A549 (cell line): ENCODE measurements around the gene ASIC2.

Experiments used
- CEBPB ChIP-seq, 2 experiments: fragments of >200 bp in 1 of 2; sonication (Bioruptor Twin) in 1 of 2; formaldehyde crosslinking in 1 of 2; IDR thresholded peaks; 2 replicates each; pipeline ENCODE4 v1.6.1; 2012 to 2016
- HDAC2 ChIP-seq: fragments of 200-600 bp; sonication (generic); IDR thresholded peaks from 2 replicates; pipeline ENCODE4 v1.6.1; 2016
- MAFK ChIP-seq: fragments of 450-650 bp; IDR thresholded peaks from 2 replicates; pipeline ENCODE4 v1.6.1; 2014; ENCODE audit not compliant: partially characterized antibody
- MAZ ChIP-seq: fragments of 150-350 bp; IDR thresholded peaks from 2 replicates; pipeline ENCODE4 v1.6.1; 2014; ENCODE audit warnings: antibody characterized with exemption, low read depth, low read length, borderline replicate concordance
- MYC ChIP-seq: IDR thresholded peaks from 2 replicates; pipeline ENCODE4 v1.6.1; 2012; ENCODE audit warnings: mild to moderate bottlenecking, inconsistent platforms, low read length, improper control_type of control experiment, borderline replicate concordance
- NPAS2 ChIP-seq: fragments of 250-450 bp; sonication (Bioruptor Pico); IDR thresholded peaks from 2 replicates; pipeline ENCODE4 v1.8.0; 2022; ENCODE audit warnings: mild to moderate bottlenecking, moderate library complexity, borderline replicate concordance
- PBX3 ChIP-seq: IDR thresholded peaks from 2 replicates; pipeline ENCODE4 v1.6.1; 2012
- PHF8 ChIP-seq: fragments of 200-600 bp; sonication (generic); IDR thresholded peaks from 2 replicates; pipeline ENCODE4 v1.6.1; 2016; ENCODE audit warnings: low read depth, mild to moderate bottlenecking, antibody characterized with exemption, moderate library complexity, borderline replicate concordance
- POLR2A ChIP-seq: IDR thresholded peaks from 2 replicates; pipeline ENCODE4 v1.6.1; 2012; ENCODE audit warnings: mild to moderate bottlenecking, low read length
- RARB ChIP-seq: fragments of 250-450 bp; sonication (Bioruptor Pico); IDR thresholded peaks from 2 replicates; pipeline ENCODE4 v1.8.0; 2021; ENCODE audit warnings: mild to moderate bottlenecking, moderate library complexity
- REST ChIP-seq: fragments of 200-600 bp; sonication (generic); IDR thresholded peaks from 2 replicates; pipeline ENCODE4 v1.6.1; 2016; ENCODE audit warnings: antibody characterized with exemption, mild to moderate bottlenecking, moderate library complexity
- TF ChIP-seq, protein P1 (sequence below): IDR thresholded peaks from 2 replicates; pipeline ENCODE4 v1.6.1; 2012
- TF ChIP-seq, protein P2 (sequence below): fragments of >200 bp; sonication (Bioruptor Twin); formaldehyde crosslinking; IDR thresholded peaks from 3 replicates; pipeline ENCODE4 v1.5.1; 2016

- no peak for TF ChIP-seq CEBPB (IDR thresholded peaks at IDR 0.05)
- no peak for TF ChIP-seq REST
- no peak for TF ChIP-seq PHF8
- TF ChIP-seq, protein P1, sequence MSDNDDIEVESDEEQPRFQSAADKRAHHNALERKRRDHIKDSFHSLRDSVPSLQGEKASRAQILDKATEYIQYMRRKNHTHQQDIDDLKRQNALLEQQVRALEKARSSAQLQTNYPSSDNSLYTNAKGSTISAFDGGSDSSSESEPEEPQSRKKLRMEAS = no peak
- no peak for TF ChIP-seq POLR2A
- TF ChIP-seq HDAC2 = no peak
- TF ChIP-seq RARB (CRISPR knock-in tag) = no peak
- TF ChIP-seq MYC = no peak
- TF ChIP-seq MAZ = no peak
- TF ChIP-seq, protein P2, sequence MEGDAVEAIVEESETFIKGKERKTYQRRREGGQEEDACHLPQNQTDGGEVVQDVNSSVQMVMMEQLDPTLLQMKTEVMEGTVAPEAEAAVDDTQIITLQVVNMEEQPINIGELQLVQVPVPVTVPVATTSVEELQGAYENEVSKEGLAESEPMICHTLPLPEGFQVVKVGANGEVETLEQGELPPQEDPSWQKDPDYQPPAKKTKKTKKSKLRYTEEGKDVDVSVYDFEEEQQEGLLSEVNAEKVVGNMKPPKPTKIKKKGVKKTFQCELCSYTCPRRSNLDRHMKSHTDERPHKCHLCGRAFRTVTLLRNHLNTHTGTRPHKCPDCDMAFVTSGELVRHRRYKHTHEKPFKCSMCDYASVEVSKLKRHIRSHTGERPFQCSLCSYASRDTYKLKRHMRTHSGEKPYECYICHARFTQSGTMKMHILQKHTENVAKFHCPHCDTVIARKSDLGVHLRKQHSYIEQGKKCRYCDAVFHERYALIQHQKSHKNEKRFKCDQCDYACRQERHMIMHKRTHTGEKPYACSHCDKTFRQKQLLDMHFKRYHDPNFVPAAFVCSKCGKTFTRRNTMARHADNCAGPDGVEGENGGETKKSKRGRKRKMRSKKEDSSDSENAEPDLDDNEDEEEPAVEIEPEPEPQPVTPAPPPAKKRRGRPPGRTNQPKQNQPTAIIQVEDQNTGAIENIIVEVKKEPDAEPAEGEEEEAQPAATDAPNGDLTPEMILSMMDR = no peak
- no peak for TF ChIP-seq PBX3
- no peak for TF ChIP-seq MAFK
- TF ChIP-seq NPAS2 (CRISPR knock-in tag) = no peak
Observed at GRCh38 chr17:33080091-33080490, 213.0 kb downstream of the ASIC2 start.
